Tibial artery (tissue), 4 donors: Measurements from ENCODE around the gene IGSF21.

Experiments
- DNase-seq, 2 donors: peaks; one replicate each; pipeline ENCODE4 v3.0.0-alpha.2; 2019
- H3K27ac ChIP-seq, 2 donors: fragments of 200-600 bp; sonication (generic) in 1 of 2; 1 replicate in 1 of 2; 2 replicates in 1 of 2; pipeline ENCODE4 v1.5.1; 2018 to 2019; ENCODE audit warnings: mild to moderate bottlenecking in 1 of 2
- H3K27me3 ChIP-seq, 2 donors: fragments of 200-600 bp; sonication (generic) in 1 of 2; one replicate each; pipeline versions ENCODE4 v1.5.1 to v1.6.0; 2016 to 2019
- H3K36me3 ChIP-seq, 3 donors: fragments of 200-600 bp; sonication (generic) in 2 of 3; one replicate each; pipeline ENCODE4 v1.5.1; 2016 to 2019; ENCODE audit warnings: mild to moderate bottlenecking in 2 of 3
- H3K4me1 ChIP-seq, 4 donors: fragments of 200-600 bp; sonication (generic) in 2 of 4; 1 replicate in 3 of 4; 2 replicates in 1 of 4; pipeline ENCODE4 v1.5.1; 2016 to 2019
- H3K4me3 ChIP-seq, 2 donors: fragments of 200-600 bp; sonication (generic) in 1 of 2; 1 replicate in 1 of 2; 2 replicates in 1 of 2; pipeline ENCODE4 v1.5.1; 2018 to 2019; ENCODE audit warnings: mild to moderate bottlenecking in 2 of 2
- H3K9me3 ChIP-seq, 3 donors: fragments of 200-600 bp; sonication (generic) in 1 of 3; one replicate each; pipeline ENCODE4 v1.5.1; 2016 to 2019
- intact Hi-C: fragments of 100-400 bp; cut with DNase I; formaldehyde crosslinking; loops from one replicate; pipeline ENCODE4 v1.15.0; 2023; ENCODE audit warnings: low total_unique reads
- TF ChIP-seq, protein P1 (sequence below), 2 experiments: fragments of 200-600 bp in 1 of 2; fragments of 450-650 bp in 1 of 2; IDR thresholded peaks; one replicate each; pipeline ENCODE4 v1.5.1; 2017 to 2019; ENCODE audit warnings: antibody characterized with exemption in 2 of 2, mild to moderate bottlenecking in 1 of 2, moderate library complexity in 1 of 2

The IGSF21 gene

DNA sequence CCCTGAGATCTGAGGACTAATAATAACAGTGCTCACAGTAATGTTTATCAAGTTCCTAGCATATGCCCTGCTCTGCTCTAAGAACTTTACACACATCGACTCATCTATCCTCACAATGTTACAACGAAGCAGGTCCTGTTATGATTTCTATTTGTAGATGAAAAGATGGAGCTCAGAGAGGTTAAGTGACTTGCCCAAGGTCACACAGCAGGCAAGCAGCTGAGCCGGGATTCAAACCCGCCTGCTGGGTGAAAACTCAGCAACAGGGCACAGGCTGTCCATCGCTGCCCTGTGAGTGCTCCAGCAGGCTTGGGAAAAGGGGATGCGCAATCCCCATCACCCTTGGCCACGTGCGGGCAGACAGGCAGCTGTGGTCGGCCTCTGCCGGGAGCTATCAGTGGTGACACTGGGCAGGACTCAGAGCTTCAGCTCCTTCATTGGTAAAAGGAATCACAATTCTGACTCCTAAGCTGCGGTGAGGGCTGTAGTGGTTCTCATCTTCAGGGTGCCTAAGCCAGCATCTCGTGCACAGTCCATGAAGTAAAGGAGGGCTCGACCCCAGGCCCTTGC is 199.8 kb downstream of the IGSF21 start:
- peaks cover 0 to 52% of the 10 kb centered on the region in 2 donors for H3K27me3 ChIP-seq
- H3K4me1 ChIP-seq, result no peaks in the 10 kb centered on the region
- no peak overlapping the region for H3K4me3 ChIP-seq
- no peak overlapping the region for H3K27ac ChIP-seq
- intact Hi-C loops, result no loop called here
- TF ChIP-seq, protein P1, sequence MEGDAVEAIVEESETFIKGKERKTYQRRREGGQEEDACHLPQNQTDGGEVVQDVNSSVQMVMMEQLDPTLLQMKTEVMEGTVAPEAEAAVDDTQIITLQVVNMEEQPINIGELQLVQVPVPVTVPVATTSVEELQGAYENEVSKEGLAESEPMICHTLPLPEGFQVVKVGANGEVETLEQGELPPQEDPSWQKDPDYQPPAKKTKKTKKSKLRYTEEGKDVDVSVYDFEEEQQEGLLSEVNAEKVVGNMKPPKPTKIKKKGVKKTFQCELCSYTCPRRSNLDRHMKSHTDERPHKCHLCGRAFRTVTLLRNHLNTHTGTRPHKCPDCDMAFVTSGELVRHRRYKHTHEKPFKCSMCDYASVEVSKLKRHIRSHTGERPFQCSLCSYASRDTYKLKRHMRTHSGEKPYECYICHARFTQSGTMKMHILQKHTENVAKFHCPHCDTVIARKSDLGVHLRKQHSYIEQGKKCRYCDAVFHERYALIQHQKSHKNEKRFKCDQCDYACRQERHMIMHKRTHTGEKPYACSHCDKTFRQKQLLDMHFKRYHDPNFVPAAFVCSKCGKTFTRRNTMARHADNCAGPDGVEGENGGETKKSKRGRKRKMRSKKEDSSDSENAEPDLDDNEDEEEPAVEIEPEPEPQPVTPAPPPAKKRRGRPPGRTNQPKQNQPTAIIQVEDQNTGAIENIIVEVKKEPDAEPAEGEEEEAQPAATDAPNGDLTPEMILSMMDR (IDR thresholded peaks at IDR 0.05), result no peak
- H3K9me3 ChIP-seq, result no peaks in the 10 kb centered on the region
- DNase-seq, result no peak
- no peaks in the 10 kb centered on the region for H3K36me3 ChIP-seq

DNA sequence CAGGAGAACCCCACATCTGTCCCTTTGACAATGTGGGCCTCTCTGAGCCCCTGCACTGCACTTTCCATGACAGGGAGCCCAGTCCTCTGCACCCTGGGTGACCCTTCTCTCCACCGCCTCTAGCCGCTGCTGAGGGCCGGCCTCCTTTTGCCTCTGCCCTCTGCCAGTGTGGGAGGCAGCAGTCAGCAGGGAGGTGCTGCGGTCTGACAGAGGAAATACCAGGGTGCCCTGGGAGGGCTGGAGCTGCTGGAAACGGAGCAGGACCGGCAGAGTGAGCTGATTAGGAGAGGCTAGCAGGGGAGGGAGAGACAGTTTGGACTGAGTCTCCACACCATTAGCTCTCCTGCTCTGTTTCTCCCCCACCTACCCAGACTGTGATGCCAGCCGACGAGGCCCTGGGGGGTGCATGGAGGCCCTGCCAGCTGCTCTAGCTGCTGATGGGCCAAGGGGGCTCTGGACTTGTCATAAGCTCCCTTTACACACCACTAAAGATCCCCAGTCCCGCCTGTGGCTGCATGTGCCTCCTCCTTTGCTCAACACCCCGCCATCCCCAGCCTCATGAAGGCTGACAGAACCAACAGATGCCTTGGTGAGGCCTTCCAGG is 202.1 kb downstream of the IGSF21 start:
- intact Hi-C loops, result no loop called here
- TF ChIP-seq, protein P1 (IDR thresholded peaks at IDR 0.05), result no peak
- peaks cover 0 to 44% of the 10 kb centered on the region in 2 donors for H3K27me3 ChIP-seq
- no peaks in the 10 kb centered on the region for H3K4me1 ChIP-seq
- H3K4me3 ChIP-seq, result no peak overlapping the region
- DNase-seq, result no peak
- H3K36me3 ChIP-seq, result no peaks in the 10 kb centered on the region
- no peaks in the 10 kb centered on the region for H3K9me3 ChIP-seq
- no peak overlapping the region for H3K27ac ChIP-seq

DNA sequence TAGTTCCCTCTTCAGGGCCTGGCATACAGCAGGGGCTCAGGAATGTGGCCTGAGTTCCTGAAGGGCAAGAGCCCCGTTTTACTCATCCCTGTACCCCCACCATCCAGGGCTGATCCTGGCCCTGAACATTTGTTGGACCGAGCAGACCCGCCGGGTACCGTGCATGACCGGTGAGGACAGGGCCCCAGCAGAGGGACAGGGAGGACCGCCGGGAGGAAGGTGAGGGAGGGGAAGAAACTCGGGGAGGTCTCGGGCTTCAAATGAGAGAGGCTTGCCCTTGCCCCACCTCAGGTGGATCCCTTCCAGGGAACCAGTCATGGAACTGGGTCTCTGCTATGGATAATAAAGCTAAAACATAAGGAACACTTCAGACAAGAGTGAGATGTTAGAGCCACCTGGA is 205.4 kb downstream of the IGSF21 start:
- DNase-seq, result no peak
- Histone ChIP-seq H3K4me1 (no peaks in the 10 kb centered on the region), H3K4me3 (no peak overlapping the region), H3K27ac (no peak overlapping the region), H3K36me3 (no peaks in the 10 kb centered on the region), H3K27me3 (peaks cover 0 to 45% of the 10 kb centered on the region in 2 donors), H3K9me3 (no peaks in the 10 kb centered on the region)
- intact Hi-C loops, result no loop called here
- TF ChIP-seq, protein P1 (IDR thresholded peaks at IDR 0.05), result no peak

DNA sequence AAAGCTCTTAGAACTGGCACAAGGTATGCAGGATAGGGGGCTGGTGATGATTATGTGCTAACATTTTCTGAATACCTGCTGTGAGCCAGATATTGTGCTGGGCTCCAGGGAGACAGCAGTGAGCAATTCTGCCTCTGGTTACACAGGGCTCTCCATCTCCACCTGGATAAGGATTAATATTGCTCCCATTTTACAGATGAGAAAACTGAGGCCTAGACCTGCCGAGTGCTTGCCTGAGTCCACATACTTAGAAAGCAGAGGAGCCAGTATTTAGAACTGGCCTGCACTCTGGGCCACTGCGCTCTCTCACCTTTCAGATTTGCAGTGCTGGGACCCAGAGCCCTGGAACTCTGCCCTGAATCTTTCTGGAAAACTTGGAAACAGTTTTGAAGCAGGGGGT is 205.9 kb downstream of the IGSF21 start:
- H3K36me3 ChIP-seq, result no peaks in the 10 kb centered on the region
- intact Hi-C loops, result no loop called here
- H3K27me3 ChIP-seq, result peaks cover 0 to 39% of the 10 kb centered on the region in 2 donors

DNA sequence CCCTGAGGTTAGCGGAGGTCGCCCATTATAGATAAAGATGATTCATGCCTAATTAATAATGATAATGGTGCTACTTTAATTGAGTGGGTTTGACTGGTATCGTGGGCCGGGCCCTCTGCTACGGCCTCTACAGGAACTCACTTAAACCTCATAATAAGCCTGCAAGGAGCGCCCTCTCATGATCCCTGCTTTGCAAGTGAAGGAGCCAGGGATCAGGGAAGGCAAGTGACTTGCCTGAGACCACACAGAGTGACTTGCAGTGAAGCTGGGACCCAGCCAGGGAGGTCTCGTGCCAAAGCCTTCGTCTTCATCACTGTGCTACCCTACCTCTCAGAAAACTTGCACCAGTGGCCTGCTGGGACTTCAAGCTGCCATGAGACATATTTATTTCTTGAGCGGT is 206.8 kb downstream of the IGSF21 start:
- Histone ChIP-seq H3K27me3 (peaks cover 0 to 31% of the 10 kb centered on the region in 2 donors), H3K36me3 (no peaks in the 10 kb centered on the region), H3K4me1 (no peaks in the 10 kb centered on the region), H3K27ac (no peak overlapping the region), H3K4me3 (no peak overlapping the region), H3K9me3 (no peaks in the 10 kb centered on the region)
- no peak for DNase-seq
- intact Hi-C loops, result no loop called here
- TF ChIP-seq, protein P1 (IDR thresholded peaks at IDR 0.05), result no peak

More for the DNA sequence above, 205.9 kb downstream of the IGSF21 start:
- TF ChIP-seq, protein P1 (IDR thresholded peaks at IDR 0.05), result no peak
- Histone ChIP-seq H3K4me3 (no peak overlapping the region), H3K27ac (no peak overlapping the region), H3K9me3 (no peaks in the 10 kb centered on the region), H3K4me1 (no peaks in the 10 kb centered on the region)
- DNase-seq, result no peak
